K562 (cell line): ENCODE measurements around the gene IGSF21. TPM values are rescaled to one million over a fixed set of nuclear protein-coding genes. Genes with fewer than 3 reads are reported as not detected.

ENCODE experiments used
- CBX3 ChIP-seq, 2 experiments: IDR thresholded peaks; 1 replicate in 1 of 2; 2 replicates in 1 of 2; pipeline ENCODE4 v1.6.1; 2012; ENCODE audit warnings: inconsistent platforms in 2 of 2, low read length in 2 of 2, borderline replicate concordance in 1 of 2, control low read depth in 1 of 2
- EHMT2 ChIP-seq: fragments of 450-650 bp; IDR thresholded peaks from 2 replicates; pipeline ENCODE4 v1.6.1; 2018; ENCODE audit warnings: antibody characterized with exemption
- ESRRB ChIP-seq: fragments of 250-450 bp; sonication (Bioruptor Pico); IDR thresholded peaks from 2 replicates; pipeline ENCODE4 v1.5.0; 2020; ENCODE audit warnings: mild to moderate bottlenecking, moderate library complexity, borderline replicate concordance
- ETV6 ChIP-seq, 3 experiments: fragments of 150-350 bp in 1 of 3; sonication (generic) in 1 of 3; formaldehyde crosslinking in 1 of 3; IDR thresholded peaks; 2 replicates each; pipeline versions ENCODE4 v1.6.1 to v1.8.0; 2014 to 2022; ENCODE audit warnings: borderline replicate concordance in 2 of 3, low read depth in 2 of 3, antibody characterized with exemption in 1 of 3, low read length in 1 of 3, mild to moderate bottlenecking in 1 of 3, missing genetic modification reagents in 1 of 3
- GABPA ChIP-seq: fragments of 200-800 bp; sonication (Bioruptor generic); conservative IDR thresholded peaks from 2 replicates; pipeline ENCODE4 v1.6.1; 2016; ENCODE audit warnings: low read depth, missing genetic modification characterization, missing compliant biosample characterization
- HCFC1 ChIP-seq: IDR thresholded peaks from 2 replicates; pipeline ENCODE4 v1.6.1; 2012; ENCODE audit warnings: low read depth, low read length, improper control_type of control experiment
- JUN ChIP-seq, 2 experiments: sonication (generic) in 1 of 2; formaldehyde crosslinking in 1 of 2; IDR thresholded peaks; 2 replicates each; pipeline versions ENCODE4 v1.6.1 to v1.8.0; 2012 to 2022; ENCODE audit warnings: borderline replicate concordance in 2 of 2, mild to moderate bottlenecking in 2 of 2, improper control_type of control experiment in 1 of 2, low read depth in 1 of 2, low read length in 1 of 2, missing genetic modification reagents in 1 of 2
- PTBP1 ChIP-seq: fragments of 200-400 bp; formaldehyde crosslinking; IDR thresholded peaks from 2 replicates; pipeline ENCODE4 v1.6.1; 2017; ENCODE audit warnings: low read depth, low read length
- PYGO2 ChIP-seq: fragments of 450-650 bp; IDR thresholded peaks from 2 replicates; pipeline ENCODE4 v1.6.1; 2016; ENCODE audit warnings: mild to moderate bottlenecking, missing genetic modification characterization, moderate library complexity, missing compliant biosample characterization
- RAD51 ChIP-seq: fragments of 450-650 bp; IDR thresholded peaks from 2 replicates; pipeline ENCODE4 v1.7.1; 2016; ENCODE audit warnings: low read depth, mild to moderate bottlenecking, borderline replicate concordance
- TCF3 ChIP-seq: sonication (generic); formaldehyde crosslinking; IDR thresholded peaks from 2 replicates; pipeline ENCODE4 v1.4.0; 2020; ENCODE audit warnings: mild to moderate bottlenecking, missing genetic modification reagents
- polyA plus RNA-seq, 8 experiments: library from polyadenylated mRNA; depleted of rRNA in 4 of 8; stranded (reverse) in 5 of 8; unstranded in 3 of 8; fragments of >200 nt; fragmentation: Nextera tagmentation in 2 of 8; fragmentation: Illumina TruSeq in 1 of 8; extraction: Ambion mirVana in 2 of 8; extraction: Trizol in 1 of 8; gene quantifications; 2 replicates each; pipeline versions ENCODE4 v1.2.1 to v1.2.3, GENCODE V29; 2011 to 2014; ENCODE audit warnings: inconsistent platforms in 1 of 8, missing spikeins in 1 of 8
- total RNA-seq, 7 experiments: library from RNA; depleted of rRNA in 6 of 7; stranded (reverse); fragments of >200 nt in 6 of 7; fragmentation: Illumina TruSeq in 2 of 7; extraction: Trizol in 2 of 7; gene quantifications; 2 replicates each; pipeline versions ENCODE4 v1.2.1 to v1.2.3, GENCODE V29; 2011 to 2021; ENCODE audit warnings: low replicate concordance in 1 of 7
- TF ChIP-seq, protein P1 (sequence below): fragments of 450-650 bp; IDR thresholded peaks from 2 replicates; pipeline ENCODE4 v1.6.1; 2018; ENCODE audit warnings: mild to moderate bottlenecking, low read depth; ENCODE audit not compliant: partially characterized antibody
- TF ChIP-seq, protein P2 (sequence below): fragments of 450-650 bp; IDR thresholded peaks from 2 replicates; pipeline ENCODE4 v1.6.1; 2016; ENCODE audit warnings: mild to moderate bottlenecking
- TF ChIP-seq, protein P3 (sequence below), 2 experiments: fragments of 450-650 bp; IDR thresholded peaks; 2 replicates each; pipeline ENCODE4 v1.6.1; 2018; ENCODE audit warnings: mild to moderate bottlenecking in 2 of 2, low read depth in 1 of 2; ENCODE audit not compliant: partially characterized antibody in 2 of 2
- TF ChIP-seq, protein P4 (sequence below), 2 experiments: IDR thresholded peaks; 2 replicates each; pipeline ENCODE4 v1.6.1; 2011; ENCODE audit warnings: borderline replicate concordance in 1 of 2, control low read depth in 1 of 2, low read depth in 1 of 2, low read length in 1 of 2, mild to moderate bottlenecking in 1 of 2, mixed read lengths in 1 of 2, moderate library complexity in 1 of 2; ENCODE audit not compliant: insufficient read depth in 1 of 2, insufficient read length in 1 of 2, poor library complexity in 1 of 2, severe bottlenecking in 1 of 2; ENCODE audit errors: extremely low read depth in 1 of 2

IGSF21 gene
- total and polyA plus RNA-seq, 9 of the 15 experiments (the other 6 are each of a cell fraction or from before 2014, with no cell fraction given): not detected

DNA sequence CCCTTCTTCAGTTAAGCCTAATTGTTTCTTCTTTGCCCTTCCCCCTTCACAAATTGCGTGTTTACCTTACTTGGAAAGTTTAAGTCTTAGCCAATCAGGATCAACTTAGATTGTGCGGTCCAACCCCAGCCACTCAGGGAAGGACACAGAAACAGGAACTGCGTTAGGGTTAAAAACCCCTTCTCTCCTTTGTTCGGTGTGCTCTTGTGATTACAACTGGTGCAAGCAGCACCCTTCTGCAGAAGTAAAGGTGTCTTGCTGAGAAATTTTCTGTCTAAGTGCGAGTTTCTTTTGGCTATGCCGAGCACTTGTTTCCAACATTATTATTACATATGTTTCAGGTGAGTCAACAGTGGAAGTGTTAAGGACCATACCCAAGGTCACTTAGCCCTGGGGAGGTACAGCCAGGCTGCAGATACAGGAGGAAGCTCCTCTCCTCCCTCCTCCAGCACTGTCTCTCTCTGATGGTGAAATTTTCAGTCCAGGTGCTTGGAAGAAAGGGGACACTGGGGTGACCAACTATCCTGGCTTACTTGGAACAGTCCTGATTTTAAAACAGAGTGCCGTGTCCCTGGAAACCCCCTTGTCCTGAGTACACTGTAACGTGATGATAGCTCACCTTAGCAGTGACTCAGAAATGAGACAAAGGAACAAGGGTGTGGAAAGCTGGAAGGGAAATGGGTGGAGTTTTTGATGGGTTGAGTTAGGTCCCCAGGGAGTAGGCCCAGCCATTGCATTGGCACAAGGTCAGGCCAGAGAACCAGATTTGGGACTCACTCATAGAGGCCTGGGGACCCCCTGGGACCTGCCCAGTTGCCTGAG is 304.4 kb downstream of the IGSF21 start (continued):
- TF ChIP-seq, protein P1, sequence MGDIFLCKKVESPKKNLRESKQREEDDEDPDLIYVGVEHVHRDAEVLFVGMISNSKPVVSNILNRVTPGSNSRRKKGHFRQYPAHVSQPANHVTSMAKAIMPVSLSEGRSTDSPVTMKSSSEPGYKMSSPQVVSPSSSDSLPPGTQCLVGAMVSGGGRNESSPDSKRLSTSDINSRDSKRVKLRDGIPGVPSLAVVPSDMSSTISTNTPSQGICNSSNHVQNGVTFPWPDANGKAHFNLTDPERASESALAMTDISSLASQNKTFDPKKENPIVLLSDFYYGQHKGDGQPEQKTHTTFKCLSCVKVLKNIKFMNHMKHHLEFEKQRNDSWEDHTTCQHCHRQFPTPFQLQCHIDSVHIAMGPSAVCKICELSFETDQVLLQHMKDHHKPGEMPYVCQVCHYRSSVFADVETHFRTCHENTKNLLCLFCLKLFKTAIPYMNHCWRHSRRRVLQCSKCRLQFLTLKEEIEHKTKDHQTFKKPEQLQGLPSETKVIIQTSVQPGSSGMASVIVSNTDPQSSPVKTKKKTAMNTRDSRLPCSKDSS: peak; percentile 81
- 0 out of 2 replicates have a peak, but pooled peaks have one; percentile 14 for TF ChIP-seq JUN (IDR thresholded peaks at IDR 0.05; ENCODE audit: borderline replicate concordance, low read depth, low read length)
- no peak for TF ChIP-seq JUN (CRISPR knock-in tag; IDR thresholded peaks at IDR 0.05; ENCODE audit: borderline replicate concordance)
- TF ChIP-seq, protein P2, sequence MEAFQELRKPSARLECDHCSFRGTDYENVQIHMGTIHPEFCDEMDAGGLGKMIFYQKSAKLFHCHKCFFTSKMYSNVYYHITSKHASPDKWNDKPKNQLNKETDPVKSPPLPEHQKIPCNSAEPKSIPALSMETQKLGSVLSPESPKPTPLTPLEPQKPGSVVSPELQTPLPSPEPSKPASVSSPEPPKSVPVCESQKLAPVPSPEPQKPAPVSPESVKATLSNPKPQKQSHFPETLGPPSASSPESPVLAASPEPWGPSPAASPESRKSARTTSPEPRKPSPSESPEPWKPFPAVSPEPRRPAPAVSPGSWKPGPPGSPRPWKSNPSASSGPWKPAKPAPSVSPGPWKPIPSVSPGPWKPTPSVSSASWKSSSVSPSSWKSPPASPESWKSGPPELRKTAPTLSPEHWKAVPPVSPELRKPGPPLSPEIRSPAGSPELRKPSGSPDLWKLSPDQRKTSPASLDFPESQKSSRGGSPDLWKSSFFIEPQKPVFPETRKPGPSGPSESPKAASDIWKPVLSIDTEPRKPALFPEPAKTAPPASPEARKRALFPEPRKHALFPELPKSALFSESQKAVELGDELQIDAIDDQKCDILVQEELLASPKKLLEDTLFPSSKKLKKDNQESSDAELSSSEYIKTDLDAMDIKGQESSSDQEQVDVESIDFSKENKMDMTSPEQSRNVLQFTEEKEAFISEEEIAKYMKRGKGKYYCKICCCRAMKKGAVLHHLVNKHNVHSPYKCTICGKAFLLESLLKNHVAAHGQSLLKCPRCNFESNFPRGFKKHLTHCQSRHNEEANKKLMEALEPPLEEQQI: no peak
- TF ChIP-seq CBX3 (IDR thresholded peaks at IDR 0.05; ENCODE audit: borderline replicate concordance in 1 of 2, low read length in 2 of 2): peak in 1 of 2 experiments; percentile 90; a peak in 2 of 3 replicates
- no peak for TF ChIP-seq EHMT2
- TF ChIP-seq HCFC1: no peak
- 0 out of 2 replicates have a peak, but pooled peaks have one; percentile 49 for TF ChIP-seq PTBP1
- no peak for TF ChIP-seq ESRRB
- no peak for TF ChIP-seq ETV6 (IDR thresholded peaks at IDR 0.05; ENCODE audit: borderline replicate concordance in 1 of 2, low read depth in 2 of 2, low read length in 1 of 2)
- no peak for TF ChIP-seq ETV6 (CRISPR knock-in tag; IDR thresholded peaks at IDR 0.05; ENCODE audit: borderline replicate concordance)
- TF ChIP-seq, protein P3, sequence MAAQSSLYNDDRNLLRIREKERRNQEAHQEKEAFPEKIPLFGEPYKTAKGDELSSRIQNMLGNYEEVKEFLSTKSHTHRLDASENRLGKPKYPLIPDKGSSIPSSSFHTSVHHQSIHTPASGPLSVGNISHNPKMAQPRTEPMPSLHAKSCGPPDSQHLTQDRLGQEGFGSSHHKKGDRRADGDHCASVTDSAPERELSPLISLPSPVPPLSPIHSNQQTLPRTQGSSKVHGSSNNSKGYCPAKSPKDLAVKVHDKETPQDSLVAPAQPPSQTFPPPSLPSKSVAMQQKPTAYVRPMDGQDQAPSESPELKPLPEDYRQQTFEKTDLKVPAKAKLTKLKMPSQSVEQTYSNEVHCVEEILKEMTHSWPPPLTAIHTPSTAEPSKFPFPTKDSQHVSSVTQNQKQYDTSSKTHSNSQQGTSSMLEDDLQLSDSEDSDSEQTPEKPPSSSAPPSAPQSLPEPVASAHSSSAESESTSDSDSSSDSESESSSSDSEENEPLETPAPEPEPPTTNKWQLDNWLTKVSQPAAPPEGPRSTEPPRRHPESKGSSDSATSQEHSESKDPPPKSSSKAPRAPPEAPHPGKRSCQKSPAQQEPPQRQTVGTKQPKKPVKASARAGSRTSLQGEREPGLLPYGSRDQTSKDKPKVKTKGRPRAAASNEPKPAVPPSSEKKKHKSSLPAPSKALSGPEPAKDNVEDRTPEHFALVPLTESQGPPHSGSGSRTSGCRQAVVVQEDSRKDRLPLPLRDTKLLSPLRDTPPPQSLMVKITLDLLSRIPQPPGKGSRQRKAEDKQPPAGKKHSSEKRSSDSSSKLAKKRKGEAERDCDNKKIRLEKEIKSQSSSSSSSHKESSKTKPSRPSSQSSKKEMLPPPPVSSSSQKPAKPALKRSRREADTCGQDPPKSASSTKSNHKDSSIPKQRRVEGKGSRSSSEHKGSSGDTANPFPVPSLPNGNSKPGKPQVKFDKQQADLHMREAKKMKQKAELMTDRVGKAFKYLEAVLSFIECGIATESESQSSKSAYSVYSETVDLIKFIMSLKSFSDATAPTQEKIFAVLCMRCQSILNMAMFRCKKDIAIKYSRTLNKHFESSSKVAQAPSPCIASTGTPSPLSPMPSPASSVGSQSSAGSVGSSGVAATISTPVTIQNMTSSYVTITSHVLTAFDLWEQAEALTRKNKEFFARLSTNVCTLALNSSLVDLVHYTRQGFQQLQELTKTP (IDR thresholded peaks at IDR 0.05; ENCODE audit: low read depth in 1 of 2, partially characterized antibody in 2 of 2): no peak
- no peak for TF ChIP-seq PYGO2 (tag)
- TF ChIP-seq RAD51: no peak
- no peak for TF ChIP-seq TCF3 (CRISPR knock-in tag)
- no peak; the same call in 1 of the 2 replicates for TF ChIP-seq GABPA (tag)
- TF ChIP-seq, protein P4, sequence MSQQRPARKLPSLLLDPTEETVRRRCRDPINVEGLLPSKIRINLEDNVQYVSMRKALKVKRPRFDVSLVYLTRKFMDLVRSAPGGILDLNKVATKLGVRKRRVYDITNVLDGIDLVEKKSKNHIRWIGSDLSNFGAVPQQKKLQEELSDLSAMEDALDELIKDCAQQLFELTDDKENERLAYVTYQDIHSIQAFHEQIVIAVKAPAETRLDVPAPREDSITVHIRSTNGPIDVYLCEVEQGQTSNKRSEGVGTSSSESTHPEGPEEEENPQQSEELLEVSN (IDR thresholded peaks at IDR 0.05; ENCODE audit: borderline replicate concordance in 1 of 2, extremely low read depth in 1 of 2, insufficient read depth in 1 of 2, insufficient read length in 1 of 2, low read depth in 1 of 2, low read length in 1 of 2, poor library complexity in 1 of 2, severe bottlenecking in 1 of 2): no peak
